IPS-11a (cell line): ENCODE measurements around the gene PTN.
A peak's percentile ranks its signal among the peaks of the same experiment; 100 is the strongest.

Experiments
- H3K4me3 ChIP-seq: one replicate; pipeline ENCODE4 v1.5.1; 2013; ENCODE audit warnings: low read depth, low read length, control low read depth

Gene PTN, protein sequence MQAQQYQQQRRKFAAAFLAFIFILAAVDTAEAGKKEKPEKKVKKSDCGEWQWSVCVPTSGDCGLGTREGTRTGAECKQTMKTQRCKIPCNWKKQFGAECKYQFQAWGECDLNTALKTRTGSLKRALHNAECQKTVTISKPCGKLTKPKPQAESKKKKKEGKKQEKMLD

GRCh38 chr7:137343281-137343841, at the start of gene PTN:
TSS of gene PTN (minus strand) at chr7:137343733. CDS start at chr7:137254973, 88,760 bp downstream.
- peak within 1 kb of the TSS; percentile 63 for H3K4me3 ChIP-seq

DNA sequence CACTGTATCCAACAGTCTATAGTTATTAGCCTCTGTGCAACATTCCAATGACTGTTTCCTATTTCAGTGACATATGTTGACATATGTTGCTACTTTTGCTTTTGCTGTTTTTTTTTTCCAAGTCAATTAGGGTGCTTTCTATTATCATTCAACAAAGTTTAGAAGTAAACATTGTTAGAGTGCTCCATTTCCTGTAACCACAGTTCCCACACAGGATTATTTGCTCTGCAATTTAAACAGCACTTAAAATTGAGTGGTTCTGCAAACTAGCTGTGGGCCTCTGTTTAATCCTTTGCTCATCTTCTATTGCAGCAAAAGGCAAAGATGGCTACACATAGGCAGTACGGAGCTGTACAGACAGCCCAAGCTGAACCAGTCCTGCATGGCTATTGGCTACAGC, 46.5 kb upstream of the PTN start:
- no peak overlapping the region for H3K4me3 ChIP-seq

DNA sequence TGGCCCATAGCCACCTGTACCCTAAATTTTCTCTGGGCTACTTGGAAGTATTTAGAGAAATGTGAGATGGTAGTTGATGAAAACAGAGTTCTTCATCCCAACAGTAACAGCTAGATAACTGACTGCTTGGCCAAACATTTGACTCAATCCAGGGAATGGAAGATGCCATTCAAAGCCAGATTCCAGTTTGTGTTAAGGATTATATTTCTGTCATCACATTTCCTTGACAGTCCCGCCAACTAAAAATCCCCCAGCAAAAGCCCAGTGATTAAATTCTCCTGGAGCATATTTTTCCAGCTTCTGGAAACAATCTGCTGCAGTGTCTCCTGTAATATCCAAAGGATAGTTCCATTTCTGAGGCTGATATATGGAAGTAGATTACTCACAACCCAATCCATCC, 45.4 kb upstream of the PTN start:
- no peak overlapping the region for H3K4me3 ChIP-seq

DNA sequence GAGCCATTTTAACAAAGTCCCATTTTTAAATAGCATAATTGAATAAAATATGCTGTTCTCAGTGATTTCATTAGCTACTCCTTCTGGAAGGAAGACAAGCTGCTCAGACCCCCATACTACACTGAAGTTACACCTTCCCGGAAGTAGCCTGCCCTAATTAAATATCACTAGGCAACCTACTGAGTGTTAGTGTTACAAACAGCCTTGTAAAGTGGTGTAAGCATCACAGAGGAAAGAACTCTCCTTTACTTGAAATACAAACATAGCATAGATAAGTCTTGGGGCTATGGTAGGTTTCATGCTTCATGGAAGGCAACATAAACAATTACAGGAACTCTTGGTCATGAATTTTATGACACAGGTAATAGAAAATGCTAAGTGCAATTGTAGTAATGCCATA, 43.4 kb upstream of the PTN start:
- H3K4me3 ChIP-seq = no peak overlapping the region

DNA sequence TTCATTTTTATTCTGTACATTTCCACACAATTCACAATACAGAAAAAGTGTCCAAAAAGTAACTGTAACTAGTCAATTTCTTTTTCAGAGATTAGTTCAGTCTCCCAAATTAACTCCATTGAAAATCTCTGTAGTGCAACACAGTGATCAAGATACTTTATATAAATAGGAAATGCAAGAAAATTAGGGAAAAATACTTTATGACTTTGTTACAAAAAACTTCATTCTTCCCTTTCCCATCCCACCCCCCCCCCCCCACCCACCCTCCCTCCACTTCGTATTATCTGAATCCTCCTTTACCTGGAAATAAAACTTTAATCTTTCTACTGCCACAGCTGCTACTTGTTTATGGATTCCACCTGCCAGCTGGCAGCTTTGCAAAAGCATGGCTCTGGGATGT, 37.5 kb upstream of the PTN start:
- H3K4me3 ChIP-seq = no peak overlapping the region

DNA sequence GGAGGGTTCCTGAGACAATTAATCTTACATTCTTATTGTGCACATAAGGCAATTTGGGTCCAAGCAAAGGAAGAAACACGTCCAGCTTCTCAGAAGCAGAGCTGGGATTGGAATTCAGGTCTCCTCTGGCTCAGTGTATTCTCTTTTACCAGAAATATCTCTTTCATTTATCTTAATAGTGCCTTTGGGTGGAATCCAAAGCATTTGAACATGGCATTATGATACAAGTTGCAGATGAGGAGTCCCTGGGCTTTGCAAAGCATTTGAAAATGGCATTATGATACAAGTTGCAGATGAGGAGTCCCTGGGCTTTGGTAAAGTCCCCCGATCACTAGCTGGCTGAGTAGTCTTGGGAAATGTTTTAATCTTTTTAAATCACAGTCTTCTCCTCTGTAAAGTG, 30.0 kb upstream of the PTN start:
- H3K4me3 ChIP-seq = no peak overlapping the region

- H3K4me3 ChIP-seq = no peak overlapping the region
These were observed 28.1 kb upstream of the PTN start for GRCh38 chr7:137371616-137372015.

DNA sequence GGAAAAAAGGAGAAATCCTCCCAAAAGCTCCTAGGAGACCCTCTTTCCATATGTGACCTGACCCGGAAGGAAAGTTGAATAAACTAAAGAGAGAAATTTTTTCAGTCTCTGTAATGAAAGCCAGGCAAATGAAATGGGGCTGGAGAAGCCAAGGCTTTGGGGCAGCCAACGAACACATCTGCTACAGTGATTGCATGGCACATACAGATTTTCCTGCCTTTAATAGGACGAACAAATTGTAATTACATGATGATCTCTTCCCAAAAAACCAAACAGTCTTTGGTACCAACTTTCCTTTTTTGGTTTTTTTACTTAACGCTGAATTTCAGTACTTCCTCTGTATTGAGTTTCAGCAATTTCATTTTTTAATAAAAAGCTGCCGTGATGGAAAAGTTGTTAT, 23.5 kb upstream of the PTN start:
- no peak overlapping the region for H3K4me3 ChIP-seq

GRCh38 chr7:137363683-137364082, 20.1 kb upstream of the PTN start:
- H3K4me3 ChIP-seq = no peak overlapping the region

DNA sequence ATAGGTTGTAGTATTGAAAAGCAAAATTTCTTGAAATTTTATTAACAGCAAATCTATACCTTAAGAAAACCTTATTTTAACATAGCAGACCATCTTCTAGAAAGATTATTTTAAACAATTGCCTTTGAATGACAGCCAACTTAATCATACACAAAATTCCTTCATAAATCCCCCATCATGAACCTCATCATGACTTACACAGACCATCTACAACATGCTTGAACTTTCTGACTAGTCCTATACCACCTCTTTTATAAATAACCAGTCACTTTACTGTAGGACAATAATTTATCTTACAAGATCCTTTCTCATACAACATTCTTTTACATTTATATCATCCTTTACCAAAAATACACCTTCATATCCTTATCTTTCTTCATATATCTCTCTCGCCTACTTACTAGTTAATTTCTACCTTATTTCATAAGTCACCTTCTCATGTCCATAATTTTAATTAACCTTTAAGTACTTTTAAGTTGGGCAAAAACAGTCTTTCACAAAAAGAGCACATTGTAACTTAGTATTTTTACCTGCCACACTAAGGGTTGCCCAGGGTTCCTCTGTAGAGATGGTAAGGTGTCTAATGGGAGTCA, 16.6 kb upstream of the PTN start:
- no peak overlapping the region for H3K4me3 ChIP-seq

DNA sequence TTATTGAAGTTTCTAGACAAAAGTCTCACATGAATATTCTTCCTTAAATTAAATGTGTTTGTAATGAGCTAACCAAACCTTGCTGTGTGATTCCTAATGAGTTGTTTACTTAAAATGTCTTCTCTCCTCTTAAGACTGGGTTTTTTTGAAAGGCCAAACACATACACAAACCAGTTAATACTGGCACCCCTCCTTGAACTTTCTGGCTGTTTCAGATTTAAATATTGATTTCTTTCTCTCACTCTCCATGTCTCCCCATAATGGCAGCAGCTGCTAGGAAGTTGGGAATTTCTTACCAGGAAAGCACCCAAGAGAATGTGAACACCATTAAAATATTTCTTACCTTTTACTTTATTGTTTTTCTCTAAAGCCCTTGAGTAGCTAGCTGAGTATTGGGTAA, 11.4 kb upstream of the PTN start:
- no peak overlapping the region for H3K4me3 ChIP-seq

DNA sequence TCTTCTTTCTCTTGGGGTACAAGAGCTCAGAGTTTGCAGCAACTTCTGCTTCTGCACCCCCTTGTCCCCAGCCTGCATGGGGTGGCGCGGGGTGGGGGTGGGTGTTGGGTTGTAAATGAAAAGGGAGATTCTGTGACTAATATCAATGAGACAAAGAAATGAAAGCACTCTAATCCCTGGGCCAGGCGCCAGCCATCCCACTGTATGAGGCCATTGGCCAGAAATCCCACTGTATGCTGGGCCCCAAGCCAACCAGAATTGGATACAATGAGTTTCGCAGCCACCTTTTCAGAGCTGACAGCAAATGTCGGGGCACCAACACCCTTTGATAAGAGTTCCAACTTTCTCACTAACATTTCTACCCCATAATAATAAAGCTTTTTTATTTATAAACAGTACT, 10.9 kb upstream of the PTN start:
- no peak overlapping the region for H3K4me3 ChIP-seq

GRCh38 chr7:137351941-137352340, 8.4 kb upstream of the PTN start:
- H3K4me3 ChIP-seq = no peak overlapping the region

- no peak overlapping the region for H3K4me3 ChIP-seq
These were observed 2.4 kb upstream of the PTN start for GRCh38 chr7:137345799-137346449.

DNA sequence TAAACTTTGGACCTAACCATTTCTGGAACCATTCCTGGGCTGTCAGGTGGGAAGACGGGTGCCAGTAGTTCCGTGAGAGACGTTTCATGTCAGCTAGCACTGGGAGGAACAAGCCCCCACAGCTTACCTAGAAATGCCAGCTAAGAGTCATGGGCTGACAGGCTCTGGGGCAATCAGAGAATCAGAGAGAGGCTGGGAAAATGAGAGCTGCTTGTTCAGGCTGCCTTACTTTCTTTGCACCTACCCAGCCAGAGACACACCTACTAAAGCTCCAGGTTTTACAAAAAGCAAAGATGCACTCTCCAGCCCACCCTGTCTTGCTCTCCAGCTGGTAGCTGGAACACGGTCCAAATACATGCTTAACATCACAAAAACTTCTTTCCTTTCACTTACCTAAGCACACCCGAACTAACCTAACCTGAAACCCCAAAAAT, 688 bp downstream of the PTN start:
- H3K4me3 ChIP-seq = peak overlapping the region; percentile 63

DNA sequence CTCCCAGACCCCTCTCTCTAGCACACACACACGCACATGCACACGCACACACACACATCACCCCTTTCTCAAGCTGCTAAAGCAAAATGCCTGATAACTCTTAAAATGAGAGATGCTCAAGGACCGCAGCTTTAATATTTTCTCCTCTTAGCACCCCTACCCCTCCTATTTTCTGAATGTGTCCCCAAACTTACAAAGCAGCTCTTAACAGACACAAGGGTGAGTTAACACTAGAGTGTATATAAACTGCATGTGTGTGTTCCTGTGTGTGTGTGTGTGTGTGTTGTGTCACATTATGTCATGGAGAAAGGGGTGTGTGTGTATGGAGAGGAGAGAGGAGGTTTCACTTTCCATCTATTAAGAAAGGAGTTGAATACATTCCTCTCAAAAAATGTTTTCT, 1.3 kb downstream of the PTN start:
- H3K4me3 ChIP-seq = peak overlapping the region; percentile 63

DNA sequence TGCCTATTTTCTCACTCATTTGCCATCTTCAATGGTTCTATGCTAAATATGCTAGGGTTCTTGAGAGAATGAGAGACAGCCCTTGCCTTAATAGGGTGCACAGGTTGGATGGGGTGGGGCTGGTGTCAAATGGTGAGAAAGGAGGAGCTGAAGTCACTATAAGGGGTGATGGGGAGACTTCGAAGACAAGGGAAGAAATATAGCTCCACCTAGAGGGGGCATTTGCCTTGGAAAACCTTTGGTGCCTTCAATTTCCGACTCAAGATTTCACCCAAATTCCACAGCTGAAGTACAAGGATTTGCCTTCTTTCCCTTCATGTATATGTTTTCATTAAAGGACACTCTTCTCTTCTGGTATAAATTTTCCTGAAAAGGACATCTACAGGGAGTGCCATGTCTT, 5.6 kb downstream of the PTN start:
- no peak overlapping the region for H3K4me3 ChIP-seq

- no peak overlapping the region for H3K4me3 ChIP-seq
These were observed 7.7 kb downstream of the PTN start for GRCh38 chr7:137335814-137336213.

DNA sequence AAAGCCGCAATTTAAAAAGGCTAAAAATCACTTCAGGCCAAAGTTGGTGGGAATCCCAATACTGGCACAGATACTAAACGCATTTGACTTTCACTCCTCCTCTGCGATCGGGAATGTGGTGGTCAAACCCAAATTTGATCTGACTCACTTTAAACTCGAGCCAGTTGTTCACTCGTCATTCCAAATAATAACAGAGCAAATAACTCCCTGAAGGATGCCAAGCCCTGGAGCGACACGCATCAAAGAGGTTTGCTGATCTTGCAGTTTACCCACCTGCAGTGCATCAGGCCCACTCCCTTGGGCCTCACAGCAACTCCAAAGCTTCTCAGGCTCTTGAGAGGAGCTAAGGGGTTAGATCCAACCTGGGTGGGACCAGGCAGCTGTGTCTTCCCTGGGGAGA, 12.2 kb downstream of the PTN start:
- no peak overlapping the region for H3K4me3 ChIP-seq

DNA sequence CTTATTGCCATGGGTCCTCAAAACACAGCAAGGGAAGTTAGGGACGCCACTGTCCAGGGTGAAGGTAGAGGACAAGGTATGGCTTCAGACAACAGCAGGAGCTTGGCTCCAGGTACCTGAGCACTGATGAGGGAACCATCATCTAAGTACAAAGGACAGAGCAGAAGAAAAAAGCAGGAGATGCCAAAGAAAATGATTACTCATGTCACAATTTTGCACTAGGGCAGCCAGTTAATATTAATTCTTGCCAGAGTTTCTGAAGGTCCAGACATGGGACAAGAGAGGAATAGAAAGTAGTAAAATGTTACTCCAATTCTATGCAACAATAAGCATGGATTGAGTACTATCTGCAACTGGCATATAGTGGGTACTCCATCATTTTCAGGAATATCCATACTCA, 14.1 kb downstream of the PTN start:
- no peak overlapping the region for H3K4me3 ChIP-seq

GRCh38 chr7:137328373-137329120, 15.0 kb downstream of the PTN start:
- no peak overlapping the region for H3K4me3 ChIP-seq

GRCh38 chr7:137325927-137326326, 17.6 kb downstream of the PTN start:
- no peak overlapping the region for H3K4me3 ChIP-seq
